ENCODE results near the gene ZMYND15.

ZMYND15 gene

GRCh38 chr17:4717791-4718190, 21.8 kb upstream of the ZMYND15 start:
- no peak for DNase-seq

- no peak for DNase-seq
Measured at GRCh38 chr17:4718276-4718675, 21.4 kb upstream of the ZMYND15 start.

GRCh38 chr17:4719146-4719545, 20.5 kb upstream of the ZMYND15 start:
- no peak for DNase-seq

- no peak for DNase-seq
Measured at GRCh38 chr17:4719684-4720221, 19.9 kb upstream of the ZMYND15 start.

- no peak for DNase-seq
Measured at GRCh38 chr17:4720787-4721186, 18.8 kb upstream of the ZMYND15 start.

- no peak for DNase-seq
Measured at GRCh38 chr17:4721203-4722135, 18.2 kb upstream of the ZMYND15 start.

- DNase-seq = no peak
Measured at GRCh38 chr17:4722678-4723240, 16.9 kb upstream of the ZMYND15 start.

- DNase-seq = no peak
Measured at GRCh38 chr17:4724650-4725049, 15.0 kb upstream of the ZMYND15 start.

GRCh38 chr17:4725646-4726310, 13.9 kb upstream of the ZMYND15 start:
- no peak for DNase-seq

- DNase-seq = no peak
Measured at GRCh38 chr17:4728124-4728523, 11.5 kb upstream of the ZMYND15 start.

- DNase-seq = no peak
Measured at GRCh38 chr17:4733073-4733531, 6.5 kb upstream of the ZMYND15 start.

GRCh38 chr17:4734857-4735475, 4.7 kb upstream of the ZMYND15 start:
- DNase-seq = no peak

GRCh38 chr17:4735876-4736651, 3.6 kb upstream of the ZMYND15 start:
- DNase-seq = no peak

- DNase-seq = no peak
Measured at GRCh38 chr17:4738136-4739121, 1.2 kb upstream of the ZMYND15 start.

GRCh38 chr17:4740025-4740351, 355 bp downstream of the ZMYND15 start:
- DNase-seq = no peak

GRCh38 chr17:4740584-4740983, 951 bp downstream of the ZMYND15 start:
- no peak for DNase-seq

GRCh38 chr17:4741544-4741943, 1.9 kb downstream of the ZMYND15 start:
- DNase-seq = no peak

GRCh38 chr17:4742133-4742532, 2.5 kb downstream of the ZMYND15 start:
- DNase-seq = no peak

GRCh38 chr17:4742629-4743028, 3.0 kb downstream of the ZMYND15 start:
- DNase-seq = peak; percentile 18

- DNase-seq = no peak
Measured at GRCh38 chr17:4743216-4743615, 3.6 kb downstream of the ZMYND15 start.

GRCh38 chr17:4743898-4744297, 4.3 kb downstream of the ZMYND15 start:
- DNase-seq = no peak

All from NCI-H2029 (cell line).